Right cardiac atrium (tissue), 5 donors: ENCODE data around the gene ZMIZ2. TPM values are rescaled to one million over a fixed set of nuclear protein-coding genes. Genes with fewer than 3 reads are reported as not detected.
"Not testable (repeated sequence)": the region's sequence is repeated elsewhere in the genome, so short reads cannot be mapped to it uniquely, and the experiment has no call there.

Experiments used
- ATAC-seq, 2 donors: fragments of 200-7000 bp; cut with Tn5 transposase; one replicate each; pipeline versions ENCODE4 v1.8.0 to v1.9.1; 2020; ENCODE audit warnings: moderate library complexity in 2 of 2, mild to moderate bottlenecking in 1 of 2
- DNase-seq, 3 donors: peaks; one replicate each; pipeline ENCODE4 v3.0.0-alpha.2; 2020
- H3K27ac ChIP-seq: one replicate; pipeline ENCODE4 v1.5.1; 2013; ENCODE audit warnings: mild to moderate bottlenecking, low read length, control low read depth, moderate library complexity
- H3K27me3 ChIP-seq: one replicate; pipeline ENCODE4 v1.6.1; 2013; ENCODE audit not compliant: control insufficient read depth, insufficient read depth
- H3K4me1 ChIP-seq: one replicate; pipeline ENCODE4 v1.6.1; 2013; ENCODE audit warnings: low read length; ENCODE audit not compliant: control insufficient read depth, insufficient read depth
- H3K4me3 ChIP-seq: one replicate; pipeline ENCODE4 v1.5.1; 2013; ENCODE audit warnings: low read length, control low read depth
- H3K9me3 ChIP-seq: one replicate; pipeline ENCODE4 v1.6.1; 2013; ENCODE audit warnings: low read length; ENCODE audit not compliant: control insufficient read depth
- WGBS: extraction: QIAGEN DNeasy Blood & Tissue Kit; methylation state at CpG from one replicate; pipeline ENCODE4 v1.1.7; 2013; 5-methylcytosine and 5-hydroxymethylcytosine counted together
- intact Hi-C, 4 donors: fragments of 100-400 bp; cut with DNase I; formaldehyde crosslinking; loops; one replicate each; pipeline versions ENCODE4 v1.11.0 to v1.14.0; 2022 to 2023
- polyA plus RNA-seq: library from polyadenylated mRNA; stranded (reverse); fragments of 200-250 nt; gene quantifications from one replicate; pipeline ENCODE4 v1.2.3, GENCODE V29; 2013
- total RNA-seq, 4 donors: library from RNA; stranded (reverse); fragmentation: NEBNext Ultra II Directional; extraction: Animal tissue kit (Norgen Biotek cat#: 25700); gene quantifications; one replicate each; pipeline ENCODE4 v1.2.1, GENCODE V29; 2021
- donor health status: healthy with polysubstance abuse.
- donor health status: DM: no; HTN: yes; CAD: no.
- donor health status: DM: no; HTN: no; CAD: no.
- donor health status: DM: no; HTN: yes; CAD: no; lungs with severe emphysema.
- donor health status: DM: yes; HTN: yes; CAD: no.

Gene ZMIZ2
- total and polyA plus RNA-seq, 5 donors, result 36.3 to 61.6 (median 49.0) TPM

DNA sequence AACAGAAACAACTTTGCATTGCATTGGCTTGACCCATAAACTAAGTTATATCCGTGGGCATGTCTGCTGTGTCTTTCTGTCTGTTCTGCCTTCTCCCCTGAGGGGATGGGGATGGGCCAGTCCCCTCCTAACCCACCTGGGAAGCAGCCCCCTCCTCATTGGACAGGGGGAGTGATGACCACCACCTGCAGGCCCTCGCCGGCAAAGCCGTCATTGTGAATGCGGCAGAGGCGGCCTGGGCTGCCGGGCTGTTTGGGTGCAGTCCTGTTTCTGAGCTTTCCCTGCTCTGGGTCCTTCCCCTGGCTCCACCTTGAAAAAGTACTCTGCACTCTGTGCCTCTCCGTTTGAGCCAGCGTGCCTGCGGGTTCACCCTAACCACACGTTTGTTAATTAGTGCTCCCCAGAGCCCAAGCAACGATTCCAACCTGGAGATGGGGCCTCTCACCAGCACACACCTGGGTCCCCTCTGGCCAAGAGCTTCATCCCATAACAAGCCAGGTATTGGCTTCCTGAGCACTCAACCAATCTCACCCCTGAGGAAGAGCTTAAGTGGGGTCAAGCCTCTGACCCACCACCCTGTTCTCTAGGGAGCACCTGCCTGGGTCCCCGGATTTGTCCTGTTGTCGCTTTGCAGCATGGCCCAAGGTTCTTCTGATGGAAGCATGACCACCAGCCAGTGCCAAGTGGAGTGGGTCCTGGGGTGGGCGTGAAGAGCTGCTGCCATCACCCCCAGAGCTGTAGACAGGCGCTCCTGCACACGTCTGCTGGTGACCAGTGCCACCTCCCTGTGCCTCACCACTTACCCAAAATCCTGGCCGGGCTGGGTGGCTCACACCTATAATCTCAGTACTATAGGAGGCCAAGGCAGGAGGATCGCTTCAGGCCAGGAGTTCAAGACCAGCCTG is 39.4 kb upstream of the ZMIZ2 start:
- Histone ChIP-seq H3K27me3 (no peaks in the 10 kb centered on the region), H3K9me3 (no peaks in the 10 kb centered on the region), H3K4me1 (peaks cover 3% of the 10 kb centered on the region), H3K4me3 (no peak overlapping the region), H3K27ac (no peak overlapping the region)
- DNase-seq (no peak), ATAC-seq (no peak)
- 84% methylated on average over 19 of the region's 19 CpGs for WGBS
- intact Hi-C loops, result no loop called here

DNA sequence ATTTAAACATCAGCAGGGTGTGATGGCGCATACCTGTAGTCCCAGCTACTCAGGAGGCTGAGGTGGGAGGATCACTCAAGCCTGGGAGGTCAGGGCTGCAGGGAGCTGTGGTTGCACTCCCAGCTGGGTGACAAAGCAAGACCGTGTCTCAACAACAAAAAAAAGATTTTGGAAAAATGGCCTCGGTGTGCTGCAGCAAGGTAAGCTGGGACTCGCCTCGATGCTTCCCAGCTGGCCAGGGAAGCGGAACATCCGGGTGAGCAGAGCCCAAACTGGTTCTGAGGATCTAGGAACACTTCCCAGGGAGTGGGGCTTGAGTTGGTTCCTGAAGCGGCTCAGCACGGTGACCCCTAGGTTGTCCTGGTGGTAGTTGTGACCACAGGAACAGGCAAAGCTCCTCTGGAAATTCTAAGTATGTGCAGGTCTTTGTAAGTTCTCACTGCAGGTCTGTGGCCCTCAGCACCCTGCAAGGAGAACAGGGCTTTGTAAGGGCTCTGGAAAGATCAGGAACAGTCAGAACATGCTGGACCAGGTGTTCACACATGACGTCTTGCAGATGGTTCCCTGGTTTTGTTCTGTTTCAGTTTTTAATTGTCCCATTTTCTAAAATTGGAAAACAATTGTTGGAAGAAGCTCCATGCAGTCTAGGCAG is 38.6 kb upstream of the ZMIZ2 start:
- no peak for ATAC-seq
- intact Hi-C loops, result no loop called here
- Histone ChIP-seq H3K27ac (peak overlapping the region; percentile 7), H3K9me3 (no peaks in the 10 kb centered on the region), H3K4me3 (no peak overlapping the region), H3K4me1 (peaks cover 3% of the 10 kb centered on the region), H3K27me3 (no peaks in the 10 kb centered on the region)
- WGBS, result 91% methylated on average over 10 of the region's 10 CpGs
- DNase-seq, result no peak

DNA sequence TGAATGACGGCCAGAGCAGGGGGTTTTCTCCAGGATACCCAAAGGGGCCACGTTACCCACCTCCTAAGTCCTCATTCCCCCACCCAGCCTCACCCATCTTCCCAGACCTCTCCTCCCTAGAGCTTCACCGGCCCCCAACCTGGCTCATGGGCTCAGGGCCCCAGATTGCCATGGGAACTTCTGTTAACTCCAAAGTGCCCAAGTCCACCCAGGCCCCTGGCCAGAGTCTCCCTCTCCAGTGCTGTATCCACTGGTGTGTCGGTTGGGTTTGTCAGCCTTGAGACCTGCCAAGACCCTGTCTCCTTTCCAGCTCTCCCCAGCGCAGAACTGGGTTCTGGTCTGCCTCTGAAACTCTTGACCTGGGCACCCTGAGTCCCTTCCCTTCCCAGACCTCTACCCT is 37.1 kb upstream of the ZMIZ2 start:
- H3K27ac ChIP-seq, result peak overlapping the region; percentile 61
- no peak for DNase-seq

DNA sequence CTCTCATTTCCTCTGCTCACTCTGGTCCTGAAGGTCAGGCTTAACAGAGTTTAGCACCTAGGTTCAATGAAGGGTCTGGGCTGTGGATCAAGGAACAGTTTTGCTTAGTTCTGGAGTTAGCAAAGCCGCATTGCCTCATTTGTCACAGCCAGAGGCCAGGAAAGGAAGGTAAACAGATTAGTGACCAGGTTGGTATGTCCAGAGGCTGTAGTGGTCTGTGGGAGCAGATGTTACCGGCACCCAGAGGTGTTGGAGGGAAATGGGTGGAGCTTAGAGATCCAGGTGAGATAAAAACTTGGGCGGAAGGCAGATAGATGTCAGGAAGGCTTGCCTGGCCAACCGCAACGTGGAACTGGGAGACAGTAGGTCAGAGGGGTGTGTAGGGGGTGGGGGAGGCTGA is 36.6 kb upstream of the ZMIZ2 start:
- 36% methylated on average over 5 of the region's 5 CpGs for WGBS
- ATAC-seq (no peak), DNase-seq (no peak)
- intact Hi-C loops, result no loop called here
- Histone ChIP-seq H3K9me3 (no peaks in the 10 kb centered on the region), H3K4me3 (no peak overlapping the region), H3K27me3 (no peaks in the 10 kb centered on the region), H3K4me1 (peaks cover 3% of the 10 kb centered on the region), H3K27ac (peak overlapping the region; percentile 61)

More for the DNA sequence above, 37.1 kb upstream of the ZMIZ2 start:
- H3K9me3 ChIP-seq, result no peaks in the 10 kb centered on the region
- intact Hi-C loops, result no loop called here
- H3K4me3 ChIP-seq, result no peak overlapping the region
- 57% methylated on average over 5 of the region's 5 CpGs for WGBS
- ATAC-seq, result peak in 1 of 2 donors; percentile 2
- H3K27me3 ChIP-seq, result no peaks in the 10 kb centered on the region
- peaks cover 3% of the 10 kb centered on the region for H3K4me1 ChIP-seq

DNA sequence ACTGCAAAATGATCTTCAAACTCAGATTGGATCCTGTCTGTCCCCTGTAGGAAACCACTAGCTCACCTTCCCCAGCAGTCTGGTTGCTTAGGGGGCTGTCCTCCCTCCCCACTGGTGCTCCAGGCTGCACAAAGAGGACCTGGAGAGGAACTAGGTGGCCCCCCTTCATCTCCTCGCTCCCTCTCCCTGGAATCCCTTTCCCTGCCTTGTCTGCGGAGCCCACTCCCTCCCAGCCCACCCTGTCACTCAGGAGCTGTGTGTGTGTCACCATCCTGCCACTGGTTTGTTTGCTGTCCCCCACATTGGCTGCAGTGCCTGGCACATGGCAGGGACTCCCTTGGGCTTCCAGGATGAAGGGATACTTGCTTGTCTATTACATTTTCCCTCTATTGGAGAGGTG is 35.5 kb upstream of the ZMIZ2 start:
- intact Hi-C loops, result no loop called here

DNA sequence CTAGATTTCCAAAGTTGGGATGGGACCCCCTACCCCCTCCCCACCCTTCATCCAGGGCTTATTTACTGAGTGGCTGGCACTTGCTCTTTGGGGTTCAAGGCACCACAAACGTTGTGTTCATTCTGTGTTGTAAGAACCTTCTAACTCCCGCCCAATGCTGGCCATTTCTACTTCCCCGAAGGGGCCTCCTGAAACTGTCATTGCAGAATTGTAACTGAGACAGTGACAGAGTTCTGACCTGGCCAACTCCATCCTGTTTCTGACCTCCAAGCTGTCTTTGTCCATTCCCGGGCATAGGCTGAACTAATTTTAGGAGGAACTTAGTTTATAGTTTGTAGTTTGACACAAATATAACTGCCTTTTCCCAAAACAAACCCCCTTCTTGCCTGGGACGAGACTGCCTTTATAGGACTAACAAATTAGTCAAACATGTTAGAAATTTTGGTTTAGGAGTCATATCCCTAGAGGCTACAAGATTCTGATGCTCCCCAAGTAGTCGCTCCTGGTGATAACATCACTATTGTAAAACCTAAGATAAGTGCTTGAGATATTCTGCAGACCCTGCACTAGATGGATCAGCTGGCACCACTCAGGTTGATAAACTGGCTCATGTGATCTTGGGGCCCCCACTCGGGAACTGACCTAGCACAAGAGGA is 34.8 kb upstream of the ZMIZ2 start:
- ATAC-seq (no peak), DNase-seq (no peak)
- Histone ChIP-seq H3K9me3 (no peaks in the 10 kb centered on the region), H3K27ac (peak overlapping the region; percentile 31), H3K4me3 (no peak overlapping the region), H3K27me3 (no peaks in the 10 kb centered on the region), H3K4me1 (peaks cover 3% of the 10 kb centered on the region)
- intact Hi-C loops, result no loop called here
- WGBS, result 39% methylated on average over 7 of the region's 7 CpGs

More for the DNA sequence above, 35.5 kb upstream of the ZMIZ2 start:
- H3K4me1 ChIP-seq, result peaks cover 3% of the 10 kb centered on the region
- no peak overlapping the region for H3K27ac ChIP-seq
- no peak for ATAC-seq
- no peak for DNase-seq
- no peaks in the 10 kb centered on the region for H3K27me3 ChIP-seq
- H3K4me3 ChIP-seq, result no peak overlapping the region
- WGBS, result 78% methylated on average over 2 of the region's 2 CpGs
- H3K9me3 ChIP-seq, result no peaks in the 10 kb centered on the region

DNA sequence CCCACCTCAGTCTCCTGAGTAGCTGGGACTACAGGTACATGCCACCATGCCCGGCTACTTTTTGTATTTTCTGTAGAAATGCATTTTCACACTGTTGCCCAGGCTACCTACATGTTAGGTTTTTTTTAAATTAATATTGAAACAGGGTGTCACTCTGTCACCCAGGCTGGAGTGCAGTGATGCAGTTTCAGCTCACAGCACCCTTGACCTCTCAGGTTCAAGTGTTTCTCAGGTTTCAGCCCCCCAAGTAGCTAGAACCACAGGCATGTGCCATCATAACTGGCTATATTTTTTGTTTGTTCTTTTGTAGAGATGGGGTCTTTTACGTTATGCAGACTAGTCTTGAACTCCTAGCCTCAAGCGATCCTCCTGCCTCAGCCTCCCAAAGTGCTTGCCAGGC is 32.4 kb upstream of the ZMIZ2 start:
- Histone ChIP-seq H3K9me3 (no peaks in the 10 kb centered on the region), H3K4me3 (no peak overlapping the region), H3K4me1 (peaks cover 3% of the 10 kb centered on the region), H3K27me3 (no peaks in the 10 kb centered on the region), H3K27ac (no peak overlapping the region)
- ATAC-seq (no peak), DNase-seq (no peak)
- WGBS, result 95% methylated on average over 3 of the region's 3 CpGs
- intact Hi-C loops, result no loop called here

DNA sequence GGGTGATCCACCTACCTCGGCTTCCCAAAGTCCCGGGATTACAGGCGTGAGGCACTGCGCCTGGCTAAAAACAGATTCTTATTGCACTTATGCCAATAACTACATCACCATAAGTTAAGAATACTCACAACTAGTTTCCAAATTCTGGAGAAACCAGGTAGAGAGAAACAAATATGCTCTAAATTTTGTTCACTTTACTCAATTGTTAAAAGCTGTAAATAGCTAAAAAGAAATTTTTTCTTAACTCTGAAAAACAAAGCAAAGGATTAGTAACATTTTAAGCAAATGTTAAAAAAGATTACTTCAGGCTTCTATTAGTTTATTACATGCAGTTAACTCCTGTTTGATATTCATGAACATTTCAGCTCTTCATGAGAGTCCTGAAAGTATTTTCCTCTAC is 28.3 kb upstream of the ZMIZ2 start:
- intact Hi-C loops, result no loop called here
- no peaks in the 10 kb centered on the region for H3K27me3 ChIP-seq
- 92% methylated on average over 4 of the region's 4 CpGs for WGBS
- no peak overlapping the region for H3K27ac ChIP-seq
- DNase-seq, result no peak
- H3K4me3 ChIP-seq, result no peak overlapping the region
- no peaks in the 10 kb centered on the region for H3K9me3 ChIP-seq
- no peaks in the 10 kb centered on the region for H3K4me1 ChIP-seq
- no peak for ATAC-seq

DNA sequence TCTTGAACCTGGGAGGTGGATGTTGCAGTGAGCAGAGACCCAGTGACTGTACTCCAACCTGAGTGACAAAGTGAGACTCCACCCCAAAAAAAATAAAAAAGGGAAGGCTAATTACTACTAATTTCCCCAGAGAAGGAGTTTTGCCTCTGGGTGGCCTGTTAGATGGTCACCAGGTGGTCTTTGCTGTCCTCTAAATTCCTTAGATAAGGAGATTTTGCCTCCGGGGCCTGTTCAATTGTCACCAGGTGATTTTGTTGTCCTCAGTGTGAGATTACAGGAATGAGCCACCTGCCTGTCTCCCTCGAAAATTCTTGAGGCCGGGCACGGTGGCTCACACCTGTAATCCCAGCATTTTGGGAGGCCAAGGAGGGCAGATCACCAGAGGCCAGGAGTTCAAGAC is 24.4 kb upstream of the ZMIZ2 start:
- WGBS, result 82% methylated on average over 4 of the region's 4 CpGs
- ATAC-seq (no peak), DNase-seq (no peak)
- Histone ChIP-seq H3K4me1 (peaks cover 2% of the 10 kb centered on the region), H3K9me3 (no peaks in the 10 kb centered on the region), H3K27ac (no peak overlapping the region), H3K27me3 (no peaks in the 10 kb centered on the region), H3K4me3 (no peak overlapping the region)
- intact Hi-C loops, result no loop called here

DNA sequence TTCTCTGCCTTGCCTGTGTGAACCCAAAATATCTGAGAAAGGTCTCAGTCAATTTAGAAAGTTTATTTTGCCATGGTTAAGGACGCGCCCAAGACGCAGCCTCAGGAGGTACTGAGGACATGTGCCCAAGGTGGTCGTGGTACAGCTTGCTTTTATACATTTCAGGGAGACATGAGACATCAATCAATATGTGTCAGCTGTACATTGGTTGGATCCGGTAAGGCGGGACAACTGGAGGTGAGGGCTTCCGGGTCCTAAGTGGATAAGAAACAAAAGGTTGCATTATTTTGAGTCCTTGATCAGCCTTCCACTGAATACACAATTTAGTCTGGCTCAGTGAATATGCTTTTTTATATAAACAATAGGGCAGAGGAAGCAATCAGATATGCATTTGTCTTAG is 22.4 kb upstream of the ZMIZ2 start:
- H3K4me1 ChIP-seq, DNase-seq, H3K9me3 ChIP-seq, ATAC-seq, H3K27ac ChIP-seq, H3K4me3 ChIP-seq, H3K27me3 ChIP-seq, intact Hi-C loops: not testable (repeated sequence)
- 77% methylated on average over 7 of the region's 7 CpGs for WGBS
